HG03066 (cell line): ENCODE data around the gene HHIP.
"Not testable (repeated sequence)": the region's sequence is repeated elsewhere in the genome, so short reads cannot be mapped to it uniquely, and the experiment has no call there.

Source experiments
- ATAC-seq: cut with Tn5 transposase; IDR thresholded peaks from one replicate; pipeline ENCODE4 v1.9.1; 2021; ENCODE audit warnings: low read depth; ENCODE audit not compliant: unreplicated experiment

Gene HHIP

DNA sequence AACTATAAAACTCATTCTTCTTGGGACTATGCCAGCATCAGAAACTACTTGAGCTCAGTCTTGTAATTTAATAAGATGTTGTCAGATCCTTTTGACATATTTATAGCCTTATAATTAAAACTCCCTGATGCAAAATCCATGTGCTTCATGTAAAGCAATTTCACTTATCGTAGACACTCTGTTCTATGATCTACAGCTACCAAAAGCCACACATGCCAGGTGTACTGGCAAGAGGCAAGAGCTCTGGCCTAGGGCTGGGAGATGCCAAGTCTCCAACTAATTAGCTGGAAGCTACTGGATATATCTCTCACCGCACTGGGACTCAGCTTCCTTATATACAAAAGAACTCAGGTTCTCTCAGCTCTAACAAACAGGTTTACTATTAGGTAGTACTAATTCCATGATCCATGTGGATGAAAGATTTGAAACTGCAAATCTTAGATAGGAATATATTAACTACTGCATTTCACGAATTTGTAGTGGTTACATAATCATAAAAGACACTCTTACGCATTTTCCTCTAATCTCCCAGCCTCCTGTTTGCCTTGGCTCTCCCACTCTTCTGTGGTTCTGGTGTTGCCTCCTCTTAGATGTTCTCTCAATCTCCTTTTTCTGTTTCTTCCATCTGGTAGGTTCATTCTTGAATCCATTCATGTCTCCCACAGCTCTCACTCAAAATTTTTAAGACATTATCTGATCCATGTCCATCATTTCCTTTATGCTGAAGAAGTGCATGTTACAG is 103.0 kb downstream of the HHIP start:
- ATAC-seq, result no peak

DNA sequence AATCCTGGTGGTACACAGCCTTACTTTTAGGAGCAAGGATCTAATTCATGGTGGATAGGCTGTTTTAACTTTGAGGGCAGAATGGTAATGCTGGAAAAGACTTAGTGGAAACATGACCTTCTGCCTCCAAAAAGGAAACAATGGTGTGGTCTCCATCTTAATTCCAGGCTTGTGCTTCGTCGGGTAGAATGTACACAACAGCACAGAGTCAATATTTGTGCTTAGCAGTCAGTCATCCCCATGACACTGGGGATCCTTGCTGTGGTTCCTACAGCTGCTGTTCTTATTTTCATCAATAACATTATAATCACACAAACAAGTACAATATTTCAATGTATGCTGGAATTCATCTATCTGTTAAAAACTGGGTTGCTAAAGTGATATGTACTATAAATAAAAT is 104.4 kb downstream of the HHIP start:
- ATAC-seq, result no peak

DNA sequence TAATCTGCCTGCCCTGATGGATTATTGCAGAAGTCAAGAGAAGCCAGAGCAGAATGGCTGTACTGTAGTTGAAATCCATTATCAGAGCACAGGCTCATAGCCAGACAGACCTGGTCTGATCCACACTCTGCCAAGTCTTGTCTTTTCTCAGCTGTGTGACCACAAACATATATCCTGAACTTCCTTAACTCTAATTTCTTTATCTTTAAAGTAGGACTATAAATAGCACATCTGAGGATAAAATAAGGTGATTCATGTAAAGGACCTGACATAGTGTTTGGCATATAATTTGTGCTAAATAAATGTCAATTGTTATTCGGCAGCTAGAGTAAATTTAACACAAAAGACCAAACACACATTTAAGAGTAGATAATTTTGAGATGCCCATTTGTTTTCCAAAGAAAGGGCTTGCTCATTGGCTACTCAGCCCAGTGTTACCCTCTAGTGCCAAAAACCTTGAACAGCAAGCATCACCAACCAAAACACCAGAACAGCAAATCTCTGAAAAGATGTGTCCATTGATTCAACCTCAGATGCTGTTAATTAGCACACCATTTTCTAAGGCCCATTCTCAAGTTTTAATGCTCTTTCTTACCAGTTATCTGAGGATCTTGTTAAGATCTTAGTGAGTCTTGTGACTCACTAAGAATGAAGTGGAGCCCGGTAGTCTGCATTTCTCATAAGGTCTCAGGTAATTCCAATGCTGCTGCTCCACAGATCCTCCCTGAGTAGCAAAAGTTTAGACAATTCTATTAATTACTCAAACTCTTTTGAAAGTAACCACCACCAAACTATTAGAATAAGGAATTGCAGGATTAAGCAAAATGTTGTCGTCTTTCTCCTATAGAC is 108.8 kb downstream of the HHIP start:
- no peak for ATAC-seq

DNA sequence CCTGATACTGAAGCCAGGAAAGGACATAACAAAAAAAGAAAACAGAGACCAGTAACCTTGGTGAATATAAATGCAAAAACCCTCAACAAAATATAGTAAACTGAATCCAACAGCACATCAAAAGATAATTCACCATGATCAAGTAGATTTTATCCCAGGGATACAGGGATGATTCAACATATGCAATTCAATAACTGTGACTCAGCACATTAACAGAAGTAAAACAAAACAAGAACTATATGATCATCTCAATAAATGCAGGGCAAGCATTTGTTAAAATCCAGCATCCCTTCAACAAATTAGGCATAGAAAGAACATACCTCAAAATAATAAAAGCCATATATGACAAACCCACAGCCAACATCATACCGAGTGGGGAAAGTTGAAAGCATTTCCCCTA is 112.0 kb downstream of the HHIP start:
- no peak for ATAC-seq

DNA sequence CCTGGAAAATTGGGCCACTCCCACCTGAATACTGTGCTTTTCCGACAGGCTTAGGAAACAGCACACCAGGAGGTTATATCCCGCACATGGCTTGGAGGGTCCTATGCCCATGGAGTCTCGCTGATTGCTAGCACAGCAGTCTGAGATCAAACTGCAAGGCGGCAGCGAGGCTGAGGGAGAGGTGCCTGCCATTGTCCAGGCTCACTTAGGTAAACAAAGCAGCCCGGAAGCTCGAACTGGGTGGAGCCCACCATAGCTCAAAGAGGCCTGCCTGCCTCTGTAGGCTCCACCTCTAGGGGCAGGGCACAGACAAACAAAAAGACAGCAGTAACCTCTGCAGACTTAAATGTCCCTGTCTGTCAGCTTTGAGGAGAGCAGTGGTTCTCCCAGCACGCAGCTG is 122.9 kb downstream of the HHIP start:
- not testable (repeated sequence) for ATAC-seq

DNA sequence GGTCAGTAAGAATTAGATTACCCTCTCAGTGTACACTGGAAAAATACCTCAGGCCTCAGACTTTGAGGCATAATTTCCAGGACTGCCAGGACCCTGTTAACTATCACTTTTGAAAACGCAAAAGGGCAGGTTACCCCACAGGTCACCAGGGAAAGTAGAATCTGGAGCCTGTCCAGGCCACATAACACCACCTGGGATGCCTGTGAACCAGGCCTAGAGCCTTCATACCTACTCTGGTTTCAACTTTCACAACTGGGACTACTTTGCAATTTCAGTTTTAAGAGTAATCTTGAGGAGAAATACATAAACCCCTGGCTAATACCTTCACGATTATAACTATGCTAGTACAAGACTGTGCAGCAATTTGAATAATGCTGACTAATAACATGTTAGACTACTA is 132.4 kb downstream of the HHIP start:
- ATAC-seq, result no peak

DNA sequence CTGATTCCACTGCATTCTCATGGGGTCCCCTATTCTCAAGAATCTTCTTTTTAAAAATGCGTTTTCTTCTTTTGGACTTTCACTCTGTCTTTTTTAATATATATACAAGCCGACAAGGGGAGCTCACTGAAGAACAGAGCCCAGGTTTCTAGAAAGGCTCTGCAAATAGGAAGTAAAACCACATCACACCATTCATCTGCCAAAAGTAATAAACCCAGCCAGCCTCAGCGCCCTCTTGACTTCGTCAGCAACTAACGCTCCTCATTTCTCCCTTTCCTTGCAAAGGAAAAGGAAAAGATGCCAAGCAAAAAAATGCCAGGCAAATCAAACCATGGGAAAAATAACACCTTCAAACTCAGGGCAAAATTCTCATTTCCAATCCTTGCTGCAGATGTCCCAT is 136.4 kb downstream of the HHIP start:
- ATAC-seq, result no peak

DNA sequence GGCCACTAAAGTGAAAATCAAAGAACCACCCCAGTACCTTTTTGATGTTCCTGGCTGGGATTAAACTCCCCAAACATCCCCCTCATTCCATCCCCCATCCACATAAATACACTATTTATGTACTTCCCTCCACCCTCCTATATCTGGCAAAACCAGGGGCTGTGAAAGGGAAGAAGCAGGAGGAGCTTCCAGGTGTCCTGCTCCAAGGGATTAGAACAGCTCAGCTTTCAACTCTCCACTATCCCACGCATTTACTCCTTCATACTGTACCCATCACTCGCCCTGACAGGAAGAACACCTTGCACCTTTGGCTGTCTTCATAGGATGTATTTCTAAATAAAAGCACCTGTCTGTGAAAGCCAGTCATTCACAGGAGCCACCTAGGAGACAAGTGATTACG is 140.0 kb downstream of the HHIP start:
- ATAC-seq, result no peak

DNA sequence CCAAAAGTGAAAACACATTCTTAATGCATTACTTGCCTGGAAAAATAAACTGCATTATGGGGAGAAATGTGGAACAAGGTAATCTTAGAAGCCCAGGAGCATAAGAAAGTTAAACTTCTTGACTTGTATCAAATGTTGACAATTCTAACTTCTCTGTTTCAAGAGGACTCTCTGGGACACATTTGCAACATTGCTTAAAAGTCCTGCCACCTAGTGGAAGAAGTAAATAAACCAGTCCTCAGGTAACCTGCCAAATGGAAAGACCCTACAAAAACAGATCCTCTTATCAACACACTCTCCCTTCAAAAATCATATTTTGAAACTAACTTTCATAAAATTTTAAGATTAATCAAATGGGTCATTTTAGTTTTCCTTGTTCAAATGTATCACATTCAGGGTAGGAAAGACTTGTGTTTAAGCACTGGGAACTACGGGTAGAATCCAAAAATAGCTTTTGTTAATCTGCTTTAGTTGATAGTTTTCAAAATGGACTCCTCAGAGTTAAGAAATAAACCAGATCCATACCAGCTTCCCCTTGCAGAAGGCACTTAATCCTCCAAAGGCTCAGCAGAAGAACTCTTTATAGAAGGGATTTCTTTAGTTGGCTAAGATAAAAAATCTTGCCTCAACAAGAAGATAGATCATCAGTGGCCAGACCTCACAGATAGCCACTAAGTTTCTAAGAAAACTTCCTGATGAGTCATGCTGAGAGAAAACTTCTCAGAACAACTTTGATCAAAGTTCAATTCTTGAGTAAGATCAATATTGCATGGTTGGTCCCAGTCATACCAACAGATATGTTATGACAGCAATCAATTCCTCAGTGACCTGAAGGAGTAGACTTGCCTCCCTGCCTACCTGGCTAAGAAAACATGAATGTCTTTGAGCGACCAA is 141.7 kb downstream of the HHIP start:
- no peak for ATAC-seq

DNA sequence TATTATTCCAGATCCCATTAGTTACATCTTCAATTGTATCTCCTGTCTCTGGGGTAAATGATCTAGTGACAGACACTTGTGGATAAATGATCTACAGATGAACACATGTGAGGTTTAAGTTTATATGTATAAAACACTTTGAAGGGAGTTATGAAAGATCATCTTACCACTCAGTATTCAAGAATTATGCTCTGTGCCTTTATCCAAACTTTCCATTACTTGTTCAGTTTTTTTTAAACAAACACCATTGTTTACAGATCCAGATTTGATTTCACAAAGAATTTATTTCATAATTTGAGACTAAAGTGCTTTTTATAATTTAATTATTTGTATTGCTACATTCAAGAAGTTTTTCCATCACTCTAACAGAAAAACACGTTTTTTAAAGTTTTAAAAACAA is 142.5 kb downstream of the HHIP start:
- no peak for ATAC-seq

DNA sequence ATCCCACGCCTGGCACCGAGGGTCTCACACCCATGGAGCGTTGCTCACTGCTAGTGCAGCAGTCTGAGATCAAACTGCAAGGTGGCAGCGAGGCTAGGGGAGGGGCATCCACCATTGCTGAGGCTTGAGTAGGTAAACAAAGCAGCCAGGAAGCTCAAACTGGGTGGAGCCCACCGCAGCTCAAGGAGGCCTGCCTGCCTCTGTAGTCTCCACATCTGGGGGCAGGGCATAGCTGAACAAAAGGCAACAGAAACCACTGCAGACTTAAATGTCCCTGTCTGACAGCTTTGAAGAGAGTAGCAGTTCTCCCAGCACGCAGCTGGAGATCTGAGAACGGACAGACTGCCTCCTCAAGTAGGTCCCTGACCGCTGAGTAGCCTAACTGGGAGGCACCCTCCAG is 146.0 kb downstream of the HHIP start:
- ATAC-seq, result not testable (repeated sequence)
